H7 (cell line): ENCODE results near the gene SLC22A23. TPM values are rescaled to one million over a fixed set of nuclear protein-coding genes. Genes with fewer than 3 reads are reported as not detected.

Source experiments
- DNase-seq: peaks from one replicate; pipeline ENCODE4 v3.0.0; 2012
- H3K27me3 ChIP-seq: 2 replicates; pipeline ENCODE4 v1.6.0; 2011; ENCODE audit warnings: mild to moderate bottlenecking, low read length; ENCODE audit not compliant: control insufficient read depth, insufficient read depth
- H3K36me3 ChIP-seq: replicated peaks from 2 replicates; pipeline ENCODE4 v1.5.1; 2011; ENCODE audit warnings: low read length; ENCODE audit not compliant: control insufficient read depth, insufficient read depth
- H3K4me3 ChIP-seq: 2 replicates; pipeline ENCODE4 v1.5.1; 2011; ENCODE audit warnings: low read depth, mild to moderate bottlenecking, control low read depth, low read length, moderate library complexity; ENCODE audit not compliant: insufficient read depth
- total RNA-seq: library from RNA; depleted of rRNA; stranded (reverse); fragments of >200 nt; shearing (Covaris generic); gene quantifications from 2 replicates; pipeline ENCODE4 v1.2.3, GENCODE V29; 2014

Gene SLC22A23
- total RNA-seq, 1 experiment from 2014 or later: 14.6 TPM

DNA sequence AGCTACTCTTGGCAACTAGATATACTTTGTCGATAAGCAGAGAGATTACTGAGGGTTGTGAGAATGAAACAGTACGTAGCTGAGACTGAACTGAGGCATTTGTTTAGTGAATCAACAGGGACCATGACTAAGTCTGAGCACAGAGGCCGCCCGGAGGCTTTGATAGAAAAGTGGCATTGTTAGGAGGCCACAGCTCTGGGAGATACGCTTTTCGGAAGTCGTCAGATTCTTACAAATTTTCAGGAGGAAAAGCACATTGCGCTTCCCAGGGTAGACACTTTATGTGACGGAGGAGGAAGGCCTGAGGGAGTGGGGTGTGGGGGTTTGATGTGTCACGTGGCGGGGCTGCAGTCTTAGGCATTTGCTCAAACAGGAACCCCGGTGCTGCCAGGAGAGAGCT lies 128.7 kb downstream of the SLC22A23 start:
- H3K36me3 ChIP-seq: no peaks in the 10 kb centered on the region
- no peaks in the 10 kb centered on the region for H3K27me3 ChIP-seq
- H3K4me3 ChIP-seq: no peak overlapping the region
- no peak for DNase-seq

DNA sequence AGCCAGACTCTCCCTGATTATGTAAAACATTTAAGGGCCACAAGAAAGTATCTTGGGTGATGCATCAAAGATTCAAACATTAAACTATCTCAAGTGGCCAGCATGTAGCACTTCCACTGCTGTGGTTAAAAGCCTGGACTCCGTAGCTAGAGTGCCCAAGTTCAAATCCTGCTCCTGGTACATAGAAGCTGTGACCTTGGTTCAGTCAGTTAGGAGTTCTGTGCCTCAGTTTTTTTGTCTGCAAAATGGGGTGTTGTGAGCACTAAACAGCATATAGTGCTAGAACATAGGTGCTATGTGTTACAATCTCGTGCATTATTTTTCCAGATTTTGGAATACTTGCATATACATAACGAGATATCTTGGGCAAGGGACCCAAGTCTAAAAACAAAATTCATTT lies 129.4 kb downstream of the SLC22A23 start:
- no peak for DNase-seq
- Histone ChIP-seq H3K27me3 (no peaks in the 10 kb centered on the region), H3K4me3 (no peak overlapping the region), H3K36me3 (no peaks in the 10 kb centered on the region)

DNA sequence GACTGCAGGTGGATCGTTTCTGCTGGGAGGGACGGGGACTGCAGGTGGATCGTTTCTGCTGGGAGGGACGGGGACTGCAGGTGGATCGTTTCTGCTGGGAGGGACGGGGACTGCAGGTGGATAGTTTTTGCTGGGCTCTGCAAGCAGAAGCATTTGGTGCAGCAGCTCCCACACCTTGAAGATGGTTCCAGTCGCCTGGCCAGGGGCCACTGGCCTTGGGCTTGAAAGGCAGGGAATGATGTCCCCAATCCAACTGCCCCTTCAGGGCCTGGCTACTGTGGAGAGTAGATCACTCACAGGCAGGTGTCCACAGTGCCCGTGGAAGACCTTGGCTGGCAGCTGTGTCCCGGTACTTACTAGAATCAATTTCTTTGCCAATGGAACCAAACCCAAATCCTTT lies 129.9 kb downstream of the SLC22A23 start:
- DNase-seq: no peak
- no peaks in the 10 kb centered on the region for H3K27me3 ChIP-seq
- H3K4me3 ChIP-seq: no peak overlapping the region
- no peaks in the 10 kb centered on the region for H3K36me3 ChIP-seq

DNA sequence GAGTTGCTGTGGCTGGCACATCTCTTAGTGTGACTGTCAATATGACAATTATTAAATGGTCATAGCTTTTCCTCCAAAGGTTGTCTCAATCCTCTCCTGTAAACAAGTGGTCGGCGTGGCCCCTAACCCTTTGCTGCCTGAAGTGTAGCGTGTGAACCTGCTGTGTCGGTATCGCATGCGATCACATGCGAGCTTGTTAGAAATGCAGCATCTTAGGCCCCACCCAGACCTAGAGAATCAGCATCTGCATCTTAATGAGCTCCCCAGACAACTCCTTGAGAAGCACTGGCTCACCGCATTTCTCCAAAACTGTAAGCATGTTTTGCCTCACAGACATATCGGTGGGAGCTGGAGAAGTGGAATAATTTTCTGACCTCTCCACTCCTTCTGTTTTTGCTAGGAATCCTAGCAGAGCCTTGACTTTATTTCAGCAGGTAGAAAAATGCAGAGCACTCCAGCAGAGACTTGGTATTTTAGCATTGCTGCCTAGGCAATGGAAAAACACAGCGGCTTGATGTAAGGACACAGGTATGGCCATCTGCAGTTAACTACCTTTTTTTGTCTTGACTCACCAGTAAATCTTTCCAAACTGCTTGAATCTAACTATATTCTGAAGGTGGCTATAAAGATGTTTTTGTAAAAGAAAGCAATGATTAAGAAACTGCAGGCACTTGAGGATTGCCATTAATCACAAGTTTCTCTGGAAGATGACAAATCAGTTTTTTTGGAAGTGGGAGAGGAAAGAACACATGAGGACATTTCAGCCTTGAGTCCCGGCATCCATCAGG lies 130.5 kb downstream of the SLC22A23 start:
- Histone ChIP-seq H3K4me3 (no peak overlapping the region), H3K36me3 (no peaks in the 10 kb centered on the region), H3K27me3 (no peaks in the 10 kb centered on the region)
- DNase-seq: peak; percentile 80

DNA sequence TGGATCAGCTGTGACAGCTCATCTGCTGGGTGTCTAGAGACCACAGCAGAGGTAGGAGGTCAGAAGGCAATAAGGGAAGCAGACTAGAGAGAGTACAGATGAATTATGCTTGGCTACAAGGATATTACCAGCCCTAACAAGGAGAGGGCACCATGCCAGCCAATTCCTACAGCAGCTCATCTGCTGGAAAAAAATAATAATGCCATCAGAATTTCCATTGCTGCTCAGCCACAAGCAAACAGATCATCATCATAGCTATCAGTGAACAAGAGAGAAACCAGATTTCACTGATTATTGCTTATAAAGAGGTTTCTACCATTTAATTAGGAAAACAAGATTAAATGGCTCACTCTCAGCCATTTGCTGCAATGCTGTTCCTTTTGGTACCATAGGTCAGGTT lies 131.6 kb downstream of the SLC22A23 start:
- Histone ChIP-seq H3K4me3 (no peak overlapping the region), H3K36me3 (no peaks in the 10 kb centered on the region), H3K27me3 (no peaks in the 10 kb centered on the region)
- DNase-seq: no peak

DNA sequence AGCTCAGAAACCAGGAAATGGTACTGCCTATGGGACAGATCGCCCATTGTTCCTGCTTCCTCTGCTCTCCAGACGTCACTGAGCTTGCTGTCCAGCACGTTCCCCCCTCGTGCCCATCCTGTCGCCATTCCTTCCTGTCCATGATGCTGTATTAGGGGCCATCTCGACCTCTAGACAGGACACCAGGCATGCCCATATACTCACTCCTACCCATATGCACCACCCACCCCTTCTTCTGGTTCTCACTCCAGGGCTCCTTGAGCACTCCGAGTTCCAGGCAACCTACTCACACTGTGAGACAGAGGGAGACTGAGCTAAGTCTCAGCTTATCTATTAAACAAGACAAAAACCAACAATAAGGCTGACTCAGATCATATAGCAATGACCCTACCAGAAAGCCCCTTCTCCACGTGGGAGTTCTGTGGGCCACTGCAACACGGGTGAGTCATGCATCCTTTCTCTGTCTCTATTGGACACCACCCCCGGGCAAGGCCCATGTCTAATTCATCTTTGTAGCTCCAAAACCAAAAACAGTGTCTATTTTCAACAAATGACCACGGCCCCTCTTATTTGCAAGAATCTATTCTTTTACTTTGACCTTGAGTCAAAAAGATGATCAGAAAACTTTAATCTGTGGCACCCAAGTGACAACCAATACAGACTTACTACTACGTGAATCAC lies 132.4 kb downstream of the SLC22A23 start:
- Histone ChIP-seq H3K4me3 (no peak overlapping the region), H3K36me3 (no peaks in the 10 kb centered on the region)
- DNase-seq: no peak

DNA sequence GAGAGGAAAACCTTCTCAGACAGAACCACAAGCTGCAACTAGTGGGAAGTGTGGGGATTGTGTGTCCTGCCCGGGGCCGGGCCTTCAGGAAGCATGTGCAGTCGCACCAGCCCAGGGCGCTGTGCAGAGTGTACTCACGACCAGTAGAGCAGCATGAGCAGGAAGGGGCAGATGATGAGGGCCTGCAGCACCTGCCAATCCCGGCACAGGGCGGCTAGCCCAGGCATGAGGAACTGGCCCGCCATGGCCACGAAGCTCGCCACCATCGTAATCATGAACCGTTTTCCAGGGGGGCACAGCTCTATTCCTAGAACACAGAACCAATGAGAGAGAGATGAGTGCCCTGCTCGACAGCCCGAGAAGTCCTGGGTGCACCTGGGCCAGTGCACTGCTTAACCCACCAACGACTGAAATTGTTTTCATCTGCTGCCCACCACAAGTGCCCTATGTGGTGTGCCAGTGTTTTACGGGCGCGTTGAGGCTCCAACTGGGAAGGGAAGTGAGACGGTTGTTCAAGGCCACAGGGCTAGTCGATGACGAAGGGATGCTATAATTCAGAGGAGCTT lies 133.1 kb downstream of the SLC22A23 start:
- no peak overlapping the region for H3K4me3 ChIP-seq
- H3K36me3 ChIP-seq: no peaks in the 10 kb centered on the region
- H3K27me3 ChIP-seq: no peaks in the 10 kb centered on the region
- no peak for DNase-seq

More for the DNA sequence above, 132.4 kb downstream of the SLC22A23 start:
- H3K27me3 ChIP-seq: no peaks in the 10 kb centered on the region

DNA sequence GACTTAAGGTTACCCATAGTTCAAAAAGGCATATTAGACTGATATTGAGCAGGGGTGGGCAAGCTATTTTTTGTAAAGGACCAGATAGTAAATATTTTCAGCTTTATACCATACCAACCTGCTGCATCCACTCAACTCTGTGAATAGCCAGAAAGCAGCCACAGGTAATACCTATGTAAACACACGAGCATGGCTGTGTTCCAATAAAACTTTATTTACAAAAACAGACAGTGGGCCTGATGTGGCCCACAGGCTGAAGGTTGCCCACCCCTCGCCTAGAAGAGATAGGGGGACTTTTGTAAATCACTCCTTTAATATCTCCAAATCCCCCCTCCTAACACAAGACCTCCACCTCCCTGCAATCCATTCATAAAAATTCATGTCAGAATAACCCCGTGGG lies 133.7 kb downstream of the SLC22A23 start:
- no peak for DNase-seq
- Histone ChIP-seq H3K27me3 (no peaks in the 10 kb centered on the region), H3K4me3 (no peak overlapping the region), H3K36me3 (no peaks in the 10 kb centered on the region)

DNA sequence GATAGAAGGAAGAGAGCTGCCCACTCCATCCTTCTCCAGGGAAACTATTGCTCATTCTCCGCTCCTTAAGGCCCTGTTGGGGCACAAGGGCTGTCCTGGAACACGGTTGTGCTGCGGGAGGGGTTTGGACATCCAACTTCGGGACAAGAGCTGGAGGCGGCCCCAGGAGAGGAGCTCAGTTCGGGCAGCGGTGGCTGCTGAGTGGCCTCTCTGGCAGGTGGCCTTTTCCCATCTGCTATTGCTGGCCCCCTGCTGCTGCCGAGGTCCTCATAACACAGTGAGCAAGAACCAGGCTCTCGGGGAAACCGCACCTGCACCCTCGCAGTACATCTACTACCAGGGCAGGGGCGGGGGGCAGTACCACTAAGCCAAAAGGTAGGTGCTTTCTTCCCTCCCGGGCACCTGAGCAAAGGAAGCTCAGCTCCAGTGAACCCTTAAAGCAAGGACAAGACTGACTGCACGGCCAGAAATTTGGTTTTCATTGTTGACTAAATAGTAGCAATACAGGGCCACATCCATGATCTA lies 134.4 kb downstream of the SLC22A23 start:
- H3K36me3 ChIP-seq: no peaks in the 10 kb centered on the region
- DNase-seq: no peak
- H3K27me3 ChIP-seq: no peaks in the 10 kb centered on the region
- H3K4me3 ChIP-seq: no peak overlapping the region

DNA sequence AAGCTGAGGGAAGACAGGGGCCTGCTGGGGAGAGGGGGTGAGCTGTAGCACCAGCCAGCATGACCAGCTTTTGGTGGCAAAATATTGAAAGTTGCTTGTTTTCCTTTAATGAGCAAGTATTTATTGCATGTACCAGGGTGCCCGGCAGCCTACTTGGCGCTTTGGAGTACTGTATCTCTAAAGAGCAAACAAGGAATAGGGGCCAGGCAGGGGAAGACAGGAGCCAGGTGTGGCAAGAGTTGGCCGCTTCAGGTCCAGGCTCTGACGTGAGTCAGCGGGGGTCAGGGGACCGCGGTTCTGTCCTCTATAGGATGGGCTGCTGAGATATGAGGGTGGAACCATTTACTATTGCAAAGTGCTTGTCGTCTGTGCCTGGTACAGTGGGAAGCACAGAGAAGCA lies 135.0 kb downstream of the SLC22A23 start:
- Histone ChIP-seq H3K27me3 (no peaks in the 10 kb centered on the region), H3K36me3 (no peaks in the 10 kb centered on the region), H3K4me3 (no peak overlapping the region)
- no peak for DNase-seq

DNA sequence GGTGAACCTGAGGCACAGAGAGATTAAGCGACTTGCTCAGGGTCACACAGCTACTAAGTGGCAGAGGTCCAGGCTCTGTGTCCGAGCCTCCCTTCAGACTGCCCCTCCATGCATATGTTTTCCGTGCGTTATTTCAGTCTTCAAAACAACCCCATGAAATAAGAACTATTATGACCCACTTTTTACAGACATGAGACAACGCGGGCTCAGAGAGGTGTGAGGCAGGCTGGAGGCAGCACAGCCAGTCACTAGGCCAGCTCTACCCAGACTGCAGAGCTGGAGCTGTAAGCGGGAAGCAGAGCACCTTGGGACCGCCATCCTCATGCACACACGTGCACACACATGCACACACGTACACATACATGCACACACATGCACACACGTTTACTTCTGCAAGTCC lies 135.8 kb downstream of the SLC22A23 start:
- no peak for DNase-seq
- Histone ChIP-seq H3K4me3 (no peak overlapping the region), H3K36me3 (no peaks in the 10 kb centered on the region), H3K27me3 (no peaks in the 10 kb centered on the region)

DNA sequence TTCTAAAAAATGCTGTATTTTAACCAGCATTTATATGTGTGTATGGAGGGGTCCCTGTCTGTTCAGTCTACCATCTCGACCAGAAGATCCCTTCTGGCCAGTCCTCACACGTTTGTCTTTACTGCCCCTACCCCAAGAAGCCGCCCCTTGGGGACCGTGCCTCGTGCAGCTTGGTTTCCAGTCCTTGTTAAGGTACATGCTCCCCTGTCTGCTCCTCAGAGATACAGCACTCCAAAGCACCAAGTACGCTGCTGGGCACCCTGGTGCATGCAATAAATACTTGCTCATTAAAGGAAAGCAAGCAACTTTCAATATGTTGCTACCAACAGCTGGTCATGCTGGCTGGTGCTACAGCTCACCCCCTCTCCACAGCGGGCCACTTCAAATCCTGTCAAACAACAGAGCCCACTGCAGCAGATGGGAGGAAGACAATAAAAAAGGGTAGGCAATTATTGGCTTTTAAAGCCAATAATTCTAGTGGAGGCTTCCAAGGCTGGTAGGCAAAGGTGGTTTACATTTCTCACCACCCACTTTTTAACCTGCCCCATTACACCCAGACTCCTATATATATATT lies 136.5 kb downstream of the SLC22A23 start:
- Histone ChIP-seq H3K36me3 (no peaks in the 10 kb centered on the region), H3K4me3 (no peak overlapping the region), H3K27me3 (no peaks in the 10 kb centered on the region)
- no peak for DNase-seq

DNA sequence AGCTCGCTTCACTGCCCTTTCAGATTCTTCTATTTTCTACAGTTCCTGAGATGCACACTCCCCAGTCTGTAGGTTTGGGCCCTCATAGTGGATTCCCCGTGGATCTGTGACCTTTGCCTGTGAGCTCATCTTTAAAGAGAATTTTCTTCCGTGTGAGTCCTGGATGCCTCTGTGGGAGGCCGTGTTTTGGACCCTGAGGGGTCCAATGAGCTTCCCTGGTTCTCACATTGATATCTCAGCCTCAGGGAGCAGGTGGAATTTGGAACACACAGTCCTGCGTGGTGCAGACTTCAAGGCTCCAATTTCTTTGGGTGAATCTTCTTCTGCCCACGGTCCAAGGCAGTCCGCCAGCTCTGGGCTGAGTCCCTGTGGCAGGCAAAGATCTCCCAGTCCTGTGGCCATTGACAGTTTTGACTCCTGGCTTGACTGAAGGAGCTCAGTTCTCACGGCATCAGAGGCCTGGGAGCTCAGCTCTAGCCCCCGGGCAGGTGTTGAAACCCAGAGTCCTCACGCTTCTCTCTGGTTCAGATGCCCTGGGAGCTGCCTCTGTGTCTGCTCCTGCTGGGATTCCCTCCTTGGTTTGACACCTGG lies 137.1 kb downstream of the SLC22A23 start:
- no peaks in the 10 kb centered on the region for H3K27me3 ChIP-seq
- no peak for DNase-seq
- H3K36me3 ChIP-seq: no peaks in the 10 kb centered on the region
- no peak overlapping the region for H3K4me3 ChIP-seq

DNA sequence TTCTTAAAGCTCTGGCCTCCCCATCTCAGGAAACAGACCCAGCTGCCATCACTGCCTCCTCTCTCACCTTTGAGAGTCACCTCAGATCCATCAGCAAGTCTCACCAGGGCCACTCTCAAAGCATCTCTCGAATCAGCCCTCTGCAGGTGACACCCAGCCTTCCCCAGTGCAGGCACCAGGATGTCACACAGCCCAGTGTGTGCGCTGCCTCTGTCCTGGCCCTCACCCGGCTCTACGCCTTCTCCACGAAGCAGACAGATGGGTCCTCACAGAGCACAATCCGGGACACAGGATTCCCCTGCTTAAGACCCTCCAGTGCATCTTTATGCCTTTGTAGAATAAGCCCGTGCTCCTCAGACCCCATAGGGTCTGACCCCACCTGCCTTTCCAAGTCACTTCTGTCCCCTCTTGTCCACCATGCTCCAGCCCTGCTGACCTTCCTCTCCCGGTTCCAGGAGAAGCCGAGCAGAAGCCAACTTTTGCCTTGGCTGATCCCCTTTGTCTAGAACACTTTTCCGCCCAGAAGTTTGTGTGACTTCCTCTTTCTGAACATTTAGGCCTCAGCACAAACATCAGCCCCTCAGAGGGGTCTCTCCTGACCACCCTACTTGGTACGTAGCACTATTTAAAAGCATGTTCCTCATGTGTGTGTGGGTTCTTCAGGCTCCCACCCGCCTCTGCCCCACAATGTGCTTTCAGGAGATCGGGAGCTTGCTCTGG lies 137.9 kb downstream of the SLC22A23 start:
- no peaks in the 10 kb centered on the region for H3K36me3 ChIP-seq
- no peak overlapping the region for H3K4me3 ChIP-seq
- H3K27me3 ChIP-seq: no peaks in the 10 kb centered on the region
- no peak for DNase-seq
